ENCODE results near the gene PLN.

The PLN gene

GRCh38 chr6:118602300-118602699 lies 54.2 kb downstream of the PLN start:
- DNase-seq, result no peak
- intact Hi-C loops (cut with DNase I), result no loop called here

- DNase-seq, result no peak
- intact Hi-C loops (cut with DNase I), result no loop called here
These were observed 55.3 kb downstream of the PLN start for GRCh38 chr6:118603372-118603771.

- DNase-seq, result no peak
- intact Hi-C loops (cut with DNase I), result no loop called here
These were observed 58.2 kb downstream of the PLN start for GRCh38 chr6:118606268-118606667.

- no peak for DNase-seq
- intact Hi-C loops (cut with DNase I), result no loop called here
These were observed 58.8 kb downstream of the PLN start for GRCh38 chr6:118606858-118607257.

Data from head of caudate nucleus (tissue), 42 donors.